Endothelial cell of umbilical vein (primary cell): ENCODE results near the gene TMPRSS5.

Source experiments
- CTCF ChIP-seq, 2 donors: IDR thresholded peaks; 1 replicate in 1 of 2; 2 replicates in 1 of 2; pipeline ENCODE4 v1.5.1; 2011; ENCODE audit warnings: low read length in 2 of 2, mild to moderate bottlenecking in 2 of 2, moderate library complexity in 2 of 2, control low read depth in 1 of 2, inconsistent platforms in 1 of 2, low read depth in 1 of 2; ENCODE audit not compliant: insufficient read depth in 1 of 2; ENCODE audit errors: extremely low read depth in 1 of 2
- EZH2 ChIP-seq: IDR thresholded peaks from 2 replicates; pipeline ENCODE4 v1.6.1; 2012; ENCODE audit warnings: borderline replicate concordance, low read depth, mild to moderate bottlenecking, moderate library complexity, low read length, inconsistent platforms; ENCODE audit not compliant: severe bottlenecking
- JUN ChIP-seq: IDR thresholded peaks from 2 replicates; pipeline ENCODE4 v1.6.1; 2011; ENCODE audit warnings: borderline replicate concordance, low read depth; ENCODE audit not compliant: insufficient read length, insufficient read depth
- MAX ChIP-seq: IDR thresholded peaks from 2 replicates; pipeline ENCODE4 v1.6.1; 2011; ENCODE audit not compliant: insufficient read depth, insufficient read length
- POLR2AphosphoS5 ChIP-seq: IDR thresholded peaks from 2 replicates; pipeline ENCODE4 v1.6.1; 2012; ENCODE audit warnings: low read depth, mild to moderate bottlenecking, control low read depth, low read length, moderate library complexity; ENCODE audit not compliant: insufficient read depth

- TF ChIP-seq CTCF (IDR thresholded peaks at IDR 0.05; ENCODE audit: extremely low read depth in 1 of 2, insufficient read depth in 1 of 2, low read depth in 1 of 2, low read length in 2 of 2) (no peak), JUN (no peak), EZH2 (no peak), MAX (no peak), POLR2AphosphoS5 (no peak)
These were observed 7.6 kb downstream of the TMPRSS5 start for GRCh38 chr11:113698515-113698914.
